GM12878 (cell line): ENCODE measurements around the gene AP2B1.

Experiments used
- BACH1 ChIP-seq: fragments of 450-650 bp; IDR thresholded peaks from 2 replicates; pipeline ENCODE4 v1.6.1; 2017; ENCODE audit warnings: mild to moderate bottlenecking, borderline replicate concordance
- CREB1 ChIP-seq: IDR thresholded peaks from 2 replicates; pipeline ENCODE4 v1.6.1; 2012; ENCODE audit warnings: low read depth, mild to moderate bottlenecking, inconsistent platforms
- HCFC1 ChIP-seq: fragments of 150-350 bp; IDR thresholded peaks from 2 replicates; pipeline ENCODE4 v1.6.1; 2014; ENCODE audit warnings: low read length
- NFYB ChIP-seq: IDR thresholded peaks from 2 replicates; pipeline ENCODE4 v1.6.1; 2011; ENCODE audit warnings: low read depth, mild to moderate bottlenecking, low read length, improper control_type of control experiment, moderate library complexity; ENCODE audit not compliant: insufficient read depth
- POLR2AphosphoS2 ChIP-seq: IDR thresholded peaks from 2 replicates; pipeline ENCODE4 v1.6.1; 2011; ENCODE audit warnings: low read depth, mild to moderate bottlenecking, low read length, improper control_type of control experiment, moderate library complexity
- RBBP5 ChIP-seq: fragments of 200-600 bp; sonication (generic); conservative IDR thresholded peaks from 2 replicates; pipeline ENCODE4 v1.6.1; 2016
- SMC3 ChIP-seq: IDR thresholded peaks from 2 replicates; pipeline ENCODE4 v1.6.1; 2011; ENCODE audit warnings: low read length, improper control_type of control experiment, borderline replicate concordance
- SREBF2 ChIP-seq: IDR thresholded peaks from 2 replicates; pipeline ENCODE4 v1.6.1; 2012; ENCODE audit warnings: mild to moderate bottlenecking, low read length
- TAF1 ChIP-seq: IDR thresholded peaks from 2 replicates; pipeline ENCODE4 v1.6.1; 2011; ENCODE audit warnings: mild to moderate bottlenecking, low read depth, low read length, borderline replicate concordance
- ZNF274 ChIP-seq: IDR thresholded peaks from one replicate; pipeline ENCODE4 v1.8.0; 2011; ENCODE audit not compliant: insufficient read length, insufficient read depth
- ZZZ3 ChIP-seq: IDR thresholded peaks from 2 replicates; pipeline ENCODE4 v1.6.1; 2011; ENCODE audit warnings: low read depth; ENCODE audit not compliant: control insufficient read depth, insufficient read length
- TF ChIP-seq, protein P1 (sequence below): IDR thresholded peaks from 2 replicates; pipeline ENCODE4 v1.6.1; 2012; ENCODE audit warnings: low read depth, low read length, improper control_type of control experiment
- TF ChIP-seq, protein P2 (sequence below), 3 experiments: IDR thresholded peaks in 2 of 3; conservative IDR thresholded peaks in 1 of 3; 2 replicates each; pipeline ENCODE4 v1.5.1; 2011; ENCODE audit warnings: low read depth in 3 of 3, low read length in 3 of 3, mild to moderate bottlenecking in 3 of 3, control low read depth in 2 of 3, moderate library complexity in 2 of 3, inconsistent platforms in 1 of 3, mixed read lengths in 1 of 3; ENCODE audit not compliant: control insufficient read depth in 2 of 3, insufficient read depth in 1 of 3; ENCODE audit errors: extremely low read depth in 1 of 3

DNA sequence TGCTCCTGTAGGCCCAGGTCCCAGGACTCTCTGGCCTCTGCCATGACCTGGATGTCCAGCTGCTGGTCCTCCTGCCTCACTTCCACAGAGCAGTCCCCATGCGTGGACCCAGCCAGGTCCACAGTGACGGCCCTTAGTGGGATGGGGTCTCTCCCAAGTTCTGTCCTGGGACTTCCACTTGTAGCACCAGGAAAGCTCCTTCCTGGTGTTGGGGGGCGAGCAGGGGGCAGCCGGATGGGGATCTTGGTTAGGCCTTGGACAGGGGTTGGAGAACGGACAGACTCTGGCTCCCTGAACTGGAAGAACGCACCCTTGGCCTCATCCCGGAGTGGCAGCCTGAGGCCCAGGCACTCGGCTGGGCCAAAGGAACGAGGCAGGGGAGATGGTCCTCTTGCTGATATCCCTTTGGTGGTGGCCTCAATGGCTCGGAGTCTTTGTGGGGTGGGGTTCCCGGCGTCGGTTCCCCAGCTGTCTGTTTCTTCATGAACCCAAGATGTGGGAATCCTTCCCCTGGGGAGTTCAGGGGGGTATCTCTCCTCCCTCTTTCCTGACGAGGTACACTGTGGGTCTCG, 158.7 kb downstream of the AP2B1 start:
- no peak for TF ChIP-seq ZNF274
- no peak for TF ChIP-seq TAF1
- TF ChIP-seq, protein P1, sequence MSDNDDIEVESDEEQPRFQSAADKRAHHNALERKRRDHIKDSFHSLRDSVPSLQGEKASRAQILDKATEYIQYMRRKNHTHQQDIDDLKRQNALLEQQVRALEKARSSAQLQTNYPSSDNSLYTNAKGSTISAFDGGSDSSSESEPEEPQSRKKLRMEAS, result no peak
- no peak for TF ChIP-seq SMC3
- no peak for TF ChIP-seq ZZZ3
- no peak for TF ChIP-seq CREB1
- no peak for TF ChIP-seq SREBF2
- TF ChIP-seq RBBP5, result no peak
- TF ChIP-seq, protein P2, sequence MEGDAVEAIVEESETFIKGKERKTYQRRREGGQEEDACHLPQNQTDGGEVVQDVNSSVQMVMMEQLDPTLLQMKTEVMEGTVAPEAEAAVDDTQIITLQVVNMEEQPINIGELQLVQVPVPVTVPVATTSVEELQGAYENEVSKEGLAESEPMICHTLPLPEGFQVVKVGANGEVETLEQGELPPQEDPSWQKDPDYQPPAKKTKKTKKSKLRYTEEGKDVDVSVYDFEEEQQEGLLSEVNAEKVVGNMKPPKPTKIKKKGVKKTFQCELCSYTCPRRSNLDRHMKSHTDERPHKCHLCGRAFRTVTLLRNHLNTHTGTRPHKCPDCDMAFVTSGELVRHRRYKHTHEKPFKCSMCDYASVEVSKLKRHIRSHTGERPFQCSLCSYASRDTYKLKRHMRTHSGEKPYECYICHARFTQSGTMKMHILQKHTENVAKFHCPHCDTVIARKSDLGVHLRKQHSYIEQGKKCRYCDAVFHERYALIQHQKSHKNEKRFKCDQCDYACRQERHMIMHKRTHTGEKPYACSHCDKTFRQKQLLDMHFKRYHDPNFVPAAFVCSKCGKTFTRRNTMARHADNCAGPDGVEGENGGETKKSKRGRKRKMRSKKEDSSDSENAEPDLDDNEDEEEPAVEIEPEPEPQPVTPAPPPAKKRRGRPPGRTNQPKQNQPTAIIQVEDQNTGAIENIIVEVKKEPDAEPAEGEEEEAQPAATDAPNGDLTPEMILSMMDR (IDR thresholded peaks at IDR 0.05 in 2 of 3, conservative IDR thresholded peaks at IDR 0.05 in 1 of 3; ENCODE audit: control insufficient read depth in 2 of 3, extremely low read depth in 1 of 3, insufficient read depth in 1 of 3, low read depth in 3 of 3, low read length in 3 of 3), result no peak
- TF ChIP-seq BACH1, result no peak
- no peak for TF ChIP-seq HCFC1
- TF ChIP-seq NFYB, result no peak
- TF ChIP-seq POLR2AphosphoS2, result no peak
